ENCODE data around the gene ETS1. TPM values are rescaled to one million over a fixed set of nuclear protein-coding genes. Genes with fewer than 3 reads are reported as not detected.

ETS1 gene
- total RNA-seq, 1 experiment from 2014 or later, result 29.9 TPM

- no peaks in the 10 kb centered on the region for H4K20me1 ChIP-seq (ENCODE audit: control insufficient read depth, insufficient read depth, insufficient read length)
- H3K36me3 Mint-ChIP-seq (ENCODE audit: insufficient read depth in 1 of 3, low read depth in 3 of 3), result no peaks in the 10 kb centered on the region
- H3K18ac ChIP-seq (ENCODE audit: insufficient read length, low read depth, low read length), result no peak overlapping the region
- H4K8ac ChIP-seq (replicated peaks; ENCODE audit: insufficient read length, low read depth, low read length), result no peak overlapping the region
- no peak for TF ChIP-seq CTCF (conservative IDR thresholded peaks at IDR 0.05)
- no peak overlapping the region for H2BK15ac ChIP-seq (ENCODE audit: low read depth, low read length)
- no peak overlapping the region for H2AFZ ChIP-seq (ENCODE audit: low read length)
- no peak overlapping the region for H2AK5ac ChIP-seq (ENCODE audit: insufficient read length, low read length)
- no peak overlapping the region for H3K23ac ChIP-seq (ENCODE audit: insufficient read length, low read depth, low read length)
- peaks cover 9% of the 10 kb centered on the region for H3K23me2 ChIP-seq (ENCODE audit: insufficient read length, low read depth, low read length, poor library complexity, severe bottlenecking)
- no peak overlapping the region for H3K4ac ChIP-seq (ENCODE audit: low read depth, low read length)
- no peaks in the 10 kb centered on the region for H3K9me3 ChIP-seq (ENCODE audit: control insufficient read depth, low read depth, low read length)
- H4K5ac ChIP-seq (ENCODE audit: insufficient read length, low read depth, low read length), result no peak overlapping the region
- peaks cover 3% of the 10 kb centered on the region; the same call in 1 of the 2 replicates for H3K27me3 ChIP-seq (ENCODE audit: insufficient read depth, low read length)
- no CpG with 5 or more reads among the region's 4 CpGs for WGBS (ENCODE audit: extremely low coverage, insufficient read length, low lambda C conversion rate)
- H3K27ac ChIP-seq (ENCODE audit: insufficient read length, low read depth, low read length), result no peak overlapping the region
- no peak overlapping the region for H2BK12ac ChIP-seq (ENCODE audit: insufficient read length, low read depth, low read length)
- no peak overlapping the region for H3T11ph ChIP-seq (ENCODE audit: low read length)
- peaks cover 18% of the 10 kb centered on the region for H3K27me3 Mint-ChIP-seq (ENCODE audit: low read depth)
- no peak overlapping the region for H3K14ac ChIP-seq (ENCODE audit: insufficient read depth, low read length)
- peaks cover 6% of the 10 kb centered on the region; the same call in 1 of the 2 replicates for H3K4me1 ChIP-seq (ENCODE audit: insufficient read depth, low read length)
- H2BK20ac ChIP-seq (ENCODE audit: low read depth, low read length, poor library complexity, severe bottlenecking), result no peak overlapping the region
- peaks cover 4% of the 10 kb centered on the region for H3K79me1 ChIP-seq (ENCODE audit: insufficient read depth, low read depth, low read length, poor library complexity, severe bottlenecking)
- DNase-seq, result no peak
- H2BK120ac ChIP-seq (ENCODE audit: low read depth, low read length, poor library complexity, severe bottlenecking), result no peak overlapping the region
- no peak overlapping the region for H3K27ac Mint-ChIP-seq
- no peak overlapping the region for H4K91ac ChIP-seq (ENCODE audit: insufficient read length, low read depth, low read length)
- no peak overlapping the region for H3K4me3 Mint-ChIP-seq
- no peak overlapping the region for H3K56ac ChIP-seq (ENCODE audit: insufficient read length, low read depth, low read length)
- H3K9me3 Mint-ChIP-seq, result no peaks in the 10 kb centered on the region
- H3K79me2 ChIP-seq (ENCODE audit: insufficient read depth, low read length), result peaks cover 2% of the 10 kb centered on the region; the same call in 1 of the 2 replicates
- no peak overlapping the region for H3K9ac ChIP-seq (ENCODE audit: extremely low read depth, insufficient read length, low read length)
- H3K4me1 Mint-ChIP-seq, result peaks cover 45 to 48% of the 10 kb centered on the region in 2 experiments
- no peak overlapping the region for H2BK5ac ChIP-seq (ENCODE audit: insufficient read length, low read length)
- no peak overlapping the region for H3K4me2 ChIP-seq (ENCODE audit: insufficient read depth, insufficient read length, low read length)
Observed at GRCh38 chr11:128519338-128519737, 68.0 kb downstream of the ETS1 start.

Measured in H9 (cell line).